HepG2 (cell line): ENCODE data around the gene SPX. TPM values are rescaled to one million over a fixed set of nuclear protein-coding genes. Genes with fewer than 3 reads are reported as not detected.
A peak's percentile ranks its signal among the peaks of the same experiment; 100 is the strongest.

Experiments used
- ATAC-seq: fragments of 200-7000 bp; cut with Tn5 transposase; 3 replicates; pipeline ENCODE4 v1.9.1; 2020; ENCODE audit warnings: mild to moderate bottlenecking, moderate library complexity
- Bru-seq: library from RNA; stranded (reverse); fragments of 400-500 nt; gene quantifications from one replicate; lab custom pipeline; 2021; lab: Mats Ljungman, UMichigan
- BruChase-seq, 2 experiments: library from RNA; stranded (reverse); fragments of 400-500 nt; gene quantifications; one replicate each; lab custom pipeline; 2021; lab: Mats Ljungman, UMichigan
- BruUV-seq: library from RNA; stranded (reverse); fragments of 400-500 nt; replicated peaks from 2 replicates; lab custom pipeline; 2021; lab: Mats Ljungman, UMichigan
- CTCF ChIA-PET: fragments of 300-600 bp; formaldehyde crosslinking; extraction: SDS; loops from one replicate; lab custom pipeline; 2021; ENCODE audit warnings: low total read pairs, inconsistent platforms, low intra/inter-chr PET ratio; lab: Yijun Ruan, JAX
- POLR2A ChIA-PET: fragments of 350-600 bp; sonication (Branson Sonifier 250); formaldehyde crosslinking; loops from one replicate; lab custom pipeline; 2020; ENCODE audit warnings: antibody characterized with exemption, inconsistent platforms; lab: Yijun Ruan, JAX
- DNase-seq: peaks from one replicate; pipeline ENCODE4 v3.0.0-alpha.2; 2015; ENCODE audit warnings: low spot score
- FAIRE-seq: peaks from 3 replicates; lab custom pipeline; 2011; peaks lifted over from hg19 to GRCh38; lab: Jason Lieb, UNC
- H2AFZ ChIP-seq: one replicate; pipeline ENCODE4 v1.6.1; 2011; ENCODE audit warnings: low read length, inconsistent platforms
- H3K27ac ChIP-seq: fragments of 300-600 bp; 3 replicates; pipeline ENCODE4 v1.8.0; 2011; ENCODE audit warnings: mixed run types, mild to moderate bottlenecking, mixed read lengths, low read length, inconsistent platforms; ENCODE audit not compliant: insufficient read depth; ENCODE audit errors: extremely low read length
- H3K27me3 ChIP-seq, 2 experiments: fragments of 200-600 bp in 1 of 2; 2 replicates in 1 of 2; 3 replicates in 1 of 2; pipeline versions ENCODE4 v1.6.0 to v1.8.0; 2011; ENCODE audit warnings: low read length in 2 of 2, mild to moderate bottlenecking in 2 of 2, moderate library complexity in 2 of 2, inconsistent platforms in 1 of 2; ENCODE audit not compliant: insufficient read depth in 2 of 2, control insufficient read depth in 1 of 2
- H3K36me3 ChIP-seq, 2 experiments: fragments of 200-600 bp in 1 of 2; replicated peaks in 1 of 2; 2 replicates in 1 of 2; 3 replicates in 1 of 2; pipeline versions ENCODE4 v1.5.1 to v1.8.0; 2011; ENCODE audit warnings: low read length in 2 of 2, inconsistent platforms in 1 of 2; ENCODE audit not compliant: insufficient read depth in 2 of 2, control insufficient read depth in 1 of 2
- H3K4me1 ChIP-seq: 2 replicates; pipeline ENCODE4 v1.5.1; 2012; ENCODE audit warnings: low read length, inconsistent platforms; ENCODE audit not compliant: insufficient read depth
- H3K4me2 ChIP-seq: 2 replicates; pipeline ENCODE4 v1.6.0; 2011; ENCODE audit warnings: low read depth, low read length, inconsistent platforms
- H3K4me3 ChIP-seq, 3 experiments: fragments of 200-600 bp in 1 of 3; sonication (generic), shearing (Covaris generic) in 1 of 3; replicated peaks in 1 of 3; 2 replicates each; pipeline ENCODE4 v1.5.1; 2011 to 2016; ENCODE audit warnings: low read length in 3 of 3, inconsistent platforms in 2 of 3, low read depth in 2 of 3, mild to moderate bottlenecking in 2 of 3, control low read depth in 1 of 3, mixed read lengths in 1 of 3; ENCODE audit not compliant: insufficient read depth in 1 of 3
- H3K79me2 ChIP-seq: one replicate; pipeline ENCODE4 v1.6.1; 2011; ENCODE audit warnings: low read length, inconsistent platforms; ENCODE audit not compliant: insufficient read depth
- H3K9ac ChIP-seq: 2 replicates; pipeline ENCODE4 v1.6.0; 2011; ENCODE audit warnings: mild to moderate bottlenecking, low read depth, low read length, inconsistent platforms; ENCODE audit not compliant: insufficient read depth
- H3K9me3 ChIP-seq: 2 replicates; pipeline ENCODE4 v1.5.1; 2012; ENCODE audit warnings: mild to moderate bottlenecking, low read length
- H4K20me1 ChIP-seq: 2 replicates; pipeline ENCODE4 v1.6.0; 2011; ENCODE audit warnings: inconsistent platforms, mild to moderate bottlenecking, low read length, moderate library complexity; ENCODE audit not compliant: insufficient read depth
- BCL6 ChIP-seq: IDR thresholded peaks from 2 replicates; pipeline ENCODE4 v1.6.1; 2016; ENCODE audit warnings: missing genetic modification reagents, missing compliant biosample characterization
- CEBPG ChIP-seq: IDR thresholded peaks from 2 replicates; pipeline ENCODE4 v1.6.1; 2016
- FOSL2 ChIP-seq: sonication (generic); formaldehyde crosslinking; IDR thresholded peaks from 2 replicates; pipeline ENCODE4 v1.4.0; 2020; ENCODE audit warnings: missing genetic modification reagents
- HOXA5 ChIP-seq: sonication (generic); formaldehyde crosslinking; IDR thresholded peaks from 2 replicates; pipeline ENCODE4 v1.4.0; 2020; ENCODE audit warnings: missing genetic modification reagents
- HOXA7 ChIP-seq: sonication (generic); formaldehyde crosslinking; IDR thresholded peaks from 2 replicates; pipeline ENCODE4 v1.8.1; 2022; ENCODE audit warnings: mild to moderate bottlenecking, missing genetic modification reagents, moderate library complexity
- JUNB ChIP-seq: sonication (generic); formaldehyde crosslinking; IDR thresholded peaks from 2 replicates; pipeline ENCODE4 v1.8.0; 2022; ENCODE audit warnings: missing genetic modification reagents, mild to moderate bottlenecking, borderline replicate concordance
- PRMT3 ChIP-seq: sonication (generic); formaldehyde crosslinking; IDR thresholded peaks from 2 replicates; pipeline ENCODE4 v1.8.1; 2022; ENCODE audit warnings: low read depth, mild to moderate bottlenecking, moderate library complexity, missing genetic modification reagents, borderline replicate concordance
- RAD51 ChIP-seq: fragments of 450-650 bp; IDR thresholded peaks from 2 replicates; pipeline ENCODE4 v1.6.1; 2016; ENCODE audit warnings: borderline replicate concordance
- TGIF2 ChIP-seq: IDR thresholded peaks from 2 replicates; pipeline ENCODE4 v1.6.1; 2016; ENCODE audit warnings: control low read depth, missing compliant biosample characterization
- ZBTB1 ChIP-seq: sonication (generic); formaldehyde crosslinking; IDR thresholded peaks from 2 replicates; pipeline ENCODE4 v1.4.0; 2020; ENCODE audit warnings: missing genetic modification reagents, borderline replicate concordance
- ZNF10 ChIP-seq: sonication (generic); formaldehyde crosslinking; IDR thresholded peaks from 2 replicates; pipeline ENCODE4 v1.4.0; 2020; ENCODE audit warnings: mild to moderate bottlenecking, low read depth, missing genetic modification reagents, borderline replicate concordance
- ZNF382 ChIP-seq: sonication (generic); formaldehyde crosslinking; IDR thresholded peaks from 2 replicates; pipeline ENCODE4 v1.5.0; 2020; ENCODE audit warnings: missing genetic modification reagents, mild to moderate bottlenecking, borderline replicate concordance
- ZNF484 ChIP-seq: sonication (generic); formaldehyde crosslinking; IDR thresholded peaks from 2 replicates; pipeline ENCODE4 v1.5.1; 2020; ENCODE audit warnings: mild to moderate bottlenecking, low read depth, missing genetic modification reagents, borderline replicate concordance
- ZNF572 ChIP-seq: sonication (generic); formaldehyde crosslinking; IDR thresholded peaks from 2 replicates; pipeline ENCODE4 v1.5.1; 2020; ENCODE audit warnings: mild to moderate bottlenecking, missing genetic modification reagents
- ZNF670 ChIP-seq: sonication (generic); formaldehyde crosslinking; IDR thresholded peaks from 2 replicates; pipeline ENCODE4 v1.8.0; 2022; ENCODE audit warnings: mild to moderate bottlenecking, missing genetic modification reagents, borderline replicate concordance
- whole genome bisulfite sequencing: methylation state at CpG from one replicate; pipeline ENCODE4 v1.1.6; 2017; ENCODE audit warnings: low lambda C conversion rate; 5-methylcytosine and 5-hydroxymethylcytosine counted together
- in situ Hi-C: cut with HindIII; loops from 2 replicates; pipeline ENCODE4 v1.10.0; 2017; ENCODE audit warnings: low pct_unique_long_range_greater_than_20kb; ENCODE audit not compliant: extremely low pct_ligation_motif_present
- intact Hi-C: fragments of 100-400 bp; cut with micrococcal nuclease; formaldehyde crosslinking; loops from one replicate; pipeline ENCODE4 v1.10.0; 2022; ENCODE audit not compliant: unreplicated experiment
- long read RNA-seq, 2 experiments: library from RNA in 1 of 2; library from polyadenylated mRNA in 1 of 2; stranded (forward) in 1 of 2; unstranded in 1 of 2; transcript quantifications; one replicate each; pipeline ENCODE4 v2.0.0, GENCODE V29; 2019 to 2022
- polyA minus RNA-seq, 3 experiments: library from RNA; depleted of rRNA, polyadenylated mRNA; stranded (reverse); fragments of >200 nt; gene quantifications; 2 replicates each; pipeline ENCODE4 v1.2.3, GENCODE V29; 2011; ENCODE audit warnings: low replicate concordance in 1 of 3
- polyA plus RNA-seq, 8 experiments: library from polyadenylated mRNA; depleted of rRNA in 3 of 8; stranded (reverse) in 7 of 8; unstranded in 1 of 8; fragments of >200 nt; fragmentation: Illumina TruSeq in 4 of 8; extraction: Trizol in 4 of 8; gene quantifications; 2 replicates each; pipeline versions ENCODE4 v1.2.1 to v1.2.3, GENCODE V29; 2011 to 2016; ENCODE audit warnings: low read depth in 4 of 8, missing spikeins in 1 of 8, mixed read lengths in 1 of 8; ENCODE audit not compliant: insufficient read depth in 1 of 8
- total RNA-seq, 5 experiments: library from RNA; depleted of rRNA; stranded (reverse); fragments of >200 nt; fragmentation: Illumina TruSeq; extraction: Trizol; gene quantifications; 2 replicates each; pipeline ENCODE4 v1.2.3, GENCODE V29; 2016; ENCODE audit warnings: low read depth in 1 of 5
- TF ChIP-seq, protein P1 (sequence below), 2 experiments: fragments of 450-650 bp in 1 of 2; sonication (generic) in 1 of 2; formaldehyde crosslinking; IDR thresholded peaks; 2 replicates each; pipeline versions ENCODE4 v1.5.0 to v1.8.0; 2020 to 2022; ENCODE audit warnings: mild to moderate bottlenecking in 1 of 2, missing genetic modification reagents in 1 of 2
- TF ChIP-seq, protein P2 (sequence below): sonication (generic); formaldehyde crosslinking; IDR thresholded peaks from 2 replicates; pipeline ENCODE4 v1.5.0; 2020; ENCODE audit warnings: missing genetic modification reagents
- TF ChIP-seq, protein P3 (sequence below): sonication (generic); formaldehyde crosslinking; IDR thresholded peaks from 2 replicates; pipeline ENCODE4 v1.5.0; 2020; ENCODE audit warnings: missing genetic modification reagents

SPX gene
- total RNA-seq (2016; rRNA removed; fragmentation: Illumina TruSeq; extraction: Trizol): 0.07 TPM in 1 of 2 replicates, not detected in the other
- not detected in 2 replicates for total RNA-seq (2016; cell fraction: cytosol; rRNA removed; fragmentation: Illumina TruSeq; extraction: Trizol; ENCODE audit: low read depth)
- total RNA-seq (2016; cell fraction: insoluble cytoplasmic fraction; rRNA removed; fragmentation: Illumina TruSeq; extraction: Trizol): not detected in 2 replicates
- 0.06 and 0.14 TPM in 2 replicates for total RNA-seq (2016; cell fraction: membrane; rRNA removed; fragmentation: Illumina TruSeq; extraction: Trizol)
- total RNA-seq (2016; cell fraction: nucleus; rRNA removed; fragmentation: Illumina TruSeq; extraction: Trizol): not detected in 2 replicates
- polyA plus RNA-seq (2011; rRNA removed): 0.16 and 0.30 TPM in 2 replicates
- polyA plus RNA-seq (2011; cell fraction: cytosol; rRNA removed): 0.07 and 0.27 TPM in 2 replicates
- polyA plus RNA-seq (2011; cell fraction: nucleus; rRNA removed): 0.10 TPM in 2 replicates
- 0.34 and 0.37 TPM in 2 replicates for polyA plus RNA-seq (2012)
- not detected in 2 replicates for polyA plus RNA-seq (2016; cell fraction: cytosol; fragmentation: Illumina TruSeq; extraction: Trizol; ENCODE audit: low read depth)
- 0.19 TPM in 1 of 2 replicates, not detected in the other for polyA plus RNA-seq (2016; cell fraction: insoluble cytoplasmic fraction; fragmentation: Illumina TruSeq; extraction: Trizol; ENCODE audit: low read depth)
- polyA plus RNA-seq (2016; cell fraction: membrane; fragmentation: Illumina TruSeq; extraction: Trizol; ENCODE audit: low read depth): not detected in 2 replicates
- polyA plus RNA-seq (2016; cell fraction: nucleus; fragmentation: Illumina TruSeq; extraction: Trizol; ENCODE audit: insufficient read depth, low read depth): not detected in 2 replicates
- not detected in 2 replicates for polyA minus RNA-seq (2011; rRNA and poly(A)+ RNA removed; ENCODE audit: low replicate concordance)
- polyA minus RNA-seq (2011; cell fraction: cytosol; rRNA and poly(A)+ RNA removed): 0.40 TPM in 1 of 2 replicates, not detected in the other
- polyA minus RNA-seq (2011; cell fraction: nucleus; rRNA and poly(A)+ RNA removed): 0.13 and 0.25 TPM in 2 replicates
- Bru-seq, nascent RNA: percentile 29 among the genes with signal in this experiment
- BruChase-seq, experiment 1, labeled RNA remaining after a 6-hour chase: percentile 39 among the genes with signal in this experiment
- percentile 42 among the genes with signal in this experiment for BruChase-seq, experiment 2, labeled RNA remaining after a 2-hour chase
- long read RNA-seq, experiment 1: 0 reads
- long read RNA-seq, experiment 2, partial matches to known transcripts: 0 of 1 reads
- long read RNA-seq, experiment 2, other reads (novel, unspliced or antisense): 1 of 1 reads

DNA sequence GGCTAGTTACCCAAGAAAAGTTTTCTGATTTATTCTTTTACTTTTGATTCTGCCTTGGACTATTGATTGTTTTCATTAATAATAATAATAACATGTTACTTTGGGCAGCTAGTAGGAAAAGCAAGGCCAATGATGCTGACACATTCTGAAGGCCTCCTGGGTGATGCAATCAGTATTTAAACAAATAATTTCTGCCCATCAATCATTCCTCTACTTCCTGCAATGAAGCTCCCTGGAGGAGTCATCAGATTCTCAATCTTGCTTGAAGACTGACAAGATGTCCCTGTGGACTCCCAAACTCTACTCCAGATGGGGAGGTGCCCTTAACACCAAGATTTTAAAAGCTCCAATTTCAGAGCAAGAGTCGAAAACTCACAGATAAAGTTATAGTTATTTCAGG lies at the start of gene SPX:
TSS of gene SPX (plus strand) at position 244 of the 400 bp plus-strand sequence. CDS start 177 bp downstream, outside the sequence.
- no peak within 1 kb of the TSS for H3K27ac ChIP-seq
- H3K4me3 ChIP-seq: peak within 1 kb of the TSS in 2 of 3 experiments; percentile 63 to 77; a peak in 3 of 6 replicates
- H3K9ac ChIP-seq: no peak within 1 kb of the TSS
- H3K4me2 ChIP-seq: peak within 1 kb of the TSS; percentile 84
- no peak for FAIRE-seq
- 52% methylated on average over 1 of the region's 1 CpG for WGBS
- peaks cover 12% of the 10 kb centered on the region for H3K4me1 ChIP-seq
- H4K20me1 ChIP-seq: no peaks in the 10 kb centered on the region
- peak; percentile 6 for DNase-seq
- in situ Hi-C loops (no loop called here), intact Hi-C loops (no loop called here)
- ATAC-seq: no peak
- no TSS peak for BruUV-seq
- no peaks in the 10 kb centered on the region for H3K9me3 ChIP-seq
- no peak within 1 kb of the TSS for H2AFZ ChIP-seq
- H3K79me2 ChIP-seq: no peaks in the 10 kb centered on the region
- ChIA-PET POLR2A (no interaction called here), CTCF (no interaction called here)
- H3K36me3 ChIP-seq: no peaks in the 10 kb centered on the region
- peaks cover 0 to 23% of the 10 kb centered on the region in 2 experiments; a peak in 3 of 5 replicates for H3K27me3 ChIP-seq
- TF ChIP-seq ZBTB1 (CRISPR knock-in tag): no peak
- TF ChIP-seq, protein P1, sequence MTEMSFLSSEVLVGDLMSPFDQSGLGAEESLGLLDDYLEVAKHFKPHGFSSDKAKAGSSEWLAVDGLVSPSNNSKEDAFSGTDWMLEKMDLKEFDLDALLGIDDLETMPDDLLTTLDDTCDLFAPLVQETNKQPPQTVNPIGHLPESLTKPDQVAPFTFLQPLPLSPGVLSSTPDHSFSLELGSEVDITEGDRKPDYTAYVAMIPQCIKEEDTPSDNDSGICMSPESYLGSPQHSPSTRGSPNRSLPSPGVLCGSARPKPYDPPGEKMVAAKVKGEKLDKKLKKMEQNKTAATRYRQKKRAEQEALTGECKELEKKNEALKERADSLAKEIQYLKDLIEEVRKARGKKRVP (CRISPR knock-in tag; IDR thresholded peaks at IDR 0.05): peak in 1 of 2 experiments; percentile 76; a peak in 2 of 4 replicates
- peak; percentile 37; the same call in 1 of the 2 replicates for TF ChIP-seq FOSL2
- TF ChIP-seq ZNF670 (CRISPR knock-in tag): no peak
- no peak for TF ChIP-seq ZNF382 (CRISPR knock-in tag)
- no peak for TF ChIP-seq ZNF484 (CRISPR knock-in tag)
- no peak for TF ChIP-seq BCL6 (CRISPR knock-in tag)
- TF ChIP-seq HOXA7 (CRISPR knock-in tag): no peak
- TF ChIP-seq HOXA5: 0 out of 2 replicates have a peak, but pooled peaks have one; percentile 47
- TF ChIP-seq PRMT3: no peak
- TF ChIP-seq ZNF10 (CRISPR knock-in tag): no peak
- TF ChIP-seq RAD51: no peak
- TF ChIP-seq JUNB (CRISPR knock-in tag): no peak
- TF ChIP-seq, protein P2, sequence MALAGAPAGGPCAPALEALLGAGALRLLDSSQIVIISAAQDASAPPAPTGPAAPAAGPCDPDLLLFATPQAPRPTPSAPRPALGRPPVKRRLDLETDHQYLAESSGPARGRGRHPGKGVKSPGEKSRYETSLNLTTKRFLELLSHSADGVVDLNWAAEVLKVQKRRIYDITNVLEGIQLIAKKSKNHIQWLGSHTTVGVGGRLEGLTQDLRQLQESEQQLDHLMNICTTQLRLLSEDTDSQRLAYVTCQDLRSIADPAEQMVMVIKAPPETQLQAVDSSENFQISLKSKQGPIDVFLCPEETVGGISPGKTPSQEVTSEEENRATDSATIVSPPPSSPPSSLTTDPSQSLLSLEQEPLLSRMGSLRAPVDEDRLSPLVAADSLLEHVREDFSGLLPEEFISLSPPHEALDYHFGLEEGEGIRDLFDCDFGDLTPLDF (CRISPR knock-in tag): no peak
- peak; percentile 59; the same call in 1 of the 2 replicates for TF ChIP-seq CEBPG (CRISPR knock-in tag)
- no peak for TF ChIP-seq ZNF572 (CRISPR knock-in tag)
- no peak for TF ChIP-seq TGIF2
- TF ChIP-seq, protein P3, sequence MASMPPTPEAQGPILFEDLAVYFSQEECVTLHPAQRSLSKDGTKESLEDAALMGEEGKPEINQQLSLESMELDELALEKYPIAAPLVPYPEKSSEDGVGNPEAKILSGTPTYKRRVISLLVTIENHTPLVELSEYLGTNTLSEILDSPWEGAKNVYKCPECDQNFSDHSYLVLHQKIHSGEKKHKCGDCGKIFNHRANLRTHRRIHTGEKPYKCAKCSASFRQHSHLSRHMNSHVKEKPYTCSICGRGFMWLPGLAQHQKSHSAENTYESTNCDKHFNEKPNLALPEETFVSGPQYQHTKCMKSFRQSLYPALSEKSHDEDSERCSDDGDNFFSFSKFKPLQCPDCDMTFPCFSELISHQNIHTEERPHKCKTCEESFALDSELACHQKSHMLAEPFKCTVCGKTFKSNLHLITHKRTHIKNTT (CRISPR knock-in tag): no peak
